ENCODE data around the gene QRSL1.
"Not testable (repeated sequence)": the region's sequence is repeated elsewhere in the genome, so short reads cannot be mapped to it uniquely, and the experiment has no call there.

The QRSL1 gene

GRCh38 chr6:106629103-106629858 lies at the start of gene QRSL1, which contains the start of gene RTN4IP1:
TSS of gene QRSL1 (plus strand) at chr6:106629578. CDS start at chr6:106629682, 104 bp downstream.
TSS of gene RTN4IP1 (minus strand) at chr6:106629498. CDS start at chr6:106629021, 477 bp downstream.
- Histone ChIP-seq H3K27ac (peak within 1 kb of the TSS; percentile 82), H4K20me1 (no peaks in the 10 kb centered on the region), H3K9me3 (no peaks in the 10 kb centered on the region), H3K4me3 (peak within 1 kb of the TSS; percentile 79), H3K36me3 (peaks cover 10% of the 10 kb centered on the region; the same call in 1 of the 2 replicates), H3K4me1 (peaks cover 24% of the 10 kb centered on the region), H3K9ac (peak within 1 kb of the TSS; percentile 87), H3K27me3 (no peaks in the 10 kb centered on the region), H3K4me2 (peak within 1 kb of the TSS; percentile 93)
- TF ChIP-seq Cebpa-rat (IDR thresholded peaks at IDR 0.05) = no peak

GRCh38 chr6:106581468-106581867 lies 47.9 kb upstream of the QRSL1 start:
- H3K27ac ChIP-seq = no peak overlapping the region
- no peaks in the 10 kb centered on the region for H4K20me1 ChIP-seq
- H3K9me3 ChIP-seq = no peaks in the 10 kb centered on the region
- H3K4me2 ChIP-seq = no peak overlapping the region
- no peak overlapping the region for H3K9ac ChIP-seq
- H3K4me1 ChIP-seq = no peaks in the 10 kb centered on the region
- no peaks in the 10 kb centered on the region for H3K27me3 ChIP-seq
- H3K4me3 ChIP-seq = no peak overlapping the region
- H3K36me3 ChIP-seq = peaks cover 63% of the 10 kb centered on the region
- TF ChIP-seq Cebpa-rat (IDR thresholded peaks at IDR 0.05) = no peak

GRCh38 chr6:106586815-106587415 lies 42.5 kb upstream of the QRSL1 start:
- no peak overlapping the region for H3K9ac ChIP-seq
- no peak for TF ChIP-seq Cebpa-rat (IDR thresholded peaks at IDR 0.05)
- H3K4me3 ChIP-seq = no peak overlapping the region
- no peaks in the 10 kb centered on the region for H4K20me1 ChIP-seq
- H3K27me3 ChIP-seq = no peaks in the 10 kb centered on the region
- H3K4me1 ChIP-seq = no peaks in the 10 kb centered on the region
- H3K27ac ChIP-seq = no peak overlapping the region
- peaks cover 87% of the 10 kb centered on the region for H3K36me3 ChIP-seq
- no peak overlapping the region for H3K4me2 ChIP-seq
- no peaks in the 10 kb centered on the region for H3K9me3 ChIP-seq

- H3K27me3 ChIP-seq, H3K27ac ChIP-seq, H3K9me3 ChIP-seq, H3K4me1 ChIP-seq, H3K4me3 ChIP-seq, H3K9ac ChIP-seq, H3K4me2 ChIP-seq, H4K20me1 ChIP-seq: not testable (repeated sequence)
- peaks cover 71% of the 10 kb centered on the region for H3K36me3 ChIP-seq
Observed at GRCh38 chr6:106588937-106589336, 40.4 kb upstream of the QRSL1 start.

GRCh38 chr6:106591111-106591825 lies 38.1 kb upstream of the QRSL1 start:
- Histone ChIP-seq H3K4me2 (no peak overlapping the region), H3K4me1 (no peaks in the 10 kb centered on the region), H3K36me3 (peaks cover 48% of the 10 kb centered on the region), H4K20me1 (no peaks in the 10 kb centered on the region), H3K27me3 (no peaks in the 10 kb centered on the region), H3K4me3 (no peak overlapping the region), H3K9me3 (no peaks in the 10 kb centered on the region), H3K9ac (no peak overlapping the region), H3K27ac (no peak overlapping the region)
- no peak for TF ChIP-seq Cebpa-rat (IDR thresholded peaks at IDR 0.05)

- H3K9me3 ChIP-seq = peaks cover 4% of the 10 kb centered on the region; the same call in 1 of the 2 replicates
- TF ChIP-seq Cebpa-rat (IDR thresholded peaks at IDR 0.05) = no peak
- no peak overlapping the region for H3K9ac ChIP-seq
- no peaks in the 10 kb centered on the region for H3K4me1 ChIP-seq
- H3K27me3 ChIP-seq = no peaks in the 10 kb centered on the region
- H3K27ac ChIP-seq = no peak overlapping the region
- peaks cover 9% of the 10 kb centered on the region for H3K36me3 ChIP-seq
- H4K20me1 ChIP-seq = no peaks in the 10 kb centered on the region
- H3K4me3 ChIP-seq = no peak overlapping the region
- no peak overlapping the region for H3K4me2 ChIP-seq
Observed at GRCh38 chr6:106599440-106599839, 29.9 kb upstream of the QRSL1 start.

- H3K9ac ChIP-seq = no peak overlapping the region
- H3K9me3 ChIP-seq = peaks cover 8% of the 10 kb centered on the region; the same call in 1 of the 2 replicates
- no peaks in the 10 kb centered on the region for H4K20me1 ChIP-seq
- no peaks in the 10 kb centered on the region for H3K4me1 ChIP-seq
- no peak for TF ChIP-seq Cebpa-rat (IDR thresholded peaks at IDR 0.05)
- H3K4me3 ChIP-seq = no peak overlapping the region
- no peaks in the 10 kb centered on the region for H3K27me3 ChIP-seq
- no peak overlapping the region for H3K4me2 ChIP-seq
- peaks cover 16% of the 10 kb centered on the region for H3K36me3 ChIP-seq
- no peak overlapping the region for H3K27ac ChIP-seq
Observed at GRCh38 chr6:106600329-106600728, 29.0 kb upstream of the QRSL1 start.

GRCh38 chr6:106608080-106608668 lies 21.2 kb upstream of the QRSL1 start:
- peaks cover 11% of the 10 kb centered on the region for H3K9me3 ChIP-seq
- TF ChIP-seq Cebpa-rat (IDR thresholded peaks at IDR 0.05) = no peak
- H4K20me1 ChIP-seq = no peaks in the 10 kb centered on the region
- H3K36me3 ChIP-seq = peaks cover 20% of the 10 kb centered on the region
- no peak overlapping the region for H3K9ac ChIP-seq
- no peak overlapping the region for H3K4me3 ChIP-seq
- peaks cover 13% of the 10 kb centered on the region for H3K4me1 ChIP-seq
- no peaks in the 10 kb centered on the region for H3K27me3 ChIP-seq
- H3K27ac ChIP-seq = no peak overlapping the region
- no peak overlapping the region for H3K4me2 ChIP-seq

- Histone ChIP-seq H3K9me3 (peaks cover 11% of the 10 kb centered on the region), H3K4me1 (peaks cover 22% of the 10 kb centered on the region), H3K4me2 (peak overlapping the region; percentile 1; the same call in 1 of the 2 replicates), H3K27me3 (no peaks in the 10 kb centered on the region), H3K9ac (no peak overlapping the region), H3K36me3 (peaks cover 20% of the 10 kb centered on the region), H3K27ac (no peak overlapping the region), H4K20me1 (no peaks in the 10 kb centered on the region), H3K4me3 (no peak overlapping the region)
- no peak for TF ChIP-seq Cebpa-rat (IDR thresholded peaks at IDR 0.05)
Observed at GRCh38 chr6:106609699-106610098, 19.7 kb upstream of the QRSL1 start.
